GM06990 (cell line): Measurements from ENCODE around the gene ZFAND3.

ENCODE experiments used
- DNase-seq: peaks from one replicate; pipeline ENCODE4 v3.0.0-alpha.2; 2011; ENCODE audit not compliant: insufficient read length; ENCODE audit errors: extremely low read depth
- H3K27me3 ChIP-seq: replicated peaks from 2 replicates; pipeline ENCODE4 v1.6.0; 2011; ENCODE audit warnings: low read length; ENCODE audit not compliant: control insufficient read depth, insufficient read depth
- H3K36me3 ChIP-seq: 2 replicates; pipeline ENCODE4 v1.5.1; 2011; ENCODE audit warnings: low read length; ENCODE audit not compliant: control insufficient read depth, insufficient read depth
- H3K4me3 ChIP-seq: replicated peaks from 2 replicates; pipeline ENCODE4 v1.5.1; 2011; ENCODE audit warnings: low read depth, mild to moderate bottlenecking, control low read depth, low read length
- TF ChIP-seq, protein P1 (sequence below): IDR thresholded peaks from 2 replicates; pipeline ENCODE4 v1.5.1; 2011; ENCODE audit warnings: low read length, control low read depth, mild to moderate bottlenecking, inconsistent platforms; ENCODE audit not compliant: insufficient read depth, poor library complexity, severe bottlenecking

The ZFAND3 gene

GRCh38 chr6:37979392-37980221 lies 160.1 kb downstream of the ZFAND3 start:
- no peak overlapping the region for H3K4me3 ChIP-seq
- TF ChIP-seq, protein P1, sequence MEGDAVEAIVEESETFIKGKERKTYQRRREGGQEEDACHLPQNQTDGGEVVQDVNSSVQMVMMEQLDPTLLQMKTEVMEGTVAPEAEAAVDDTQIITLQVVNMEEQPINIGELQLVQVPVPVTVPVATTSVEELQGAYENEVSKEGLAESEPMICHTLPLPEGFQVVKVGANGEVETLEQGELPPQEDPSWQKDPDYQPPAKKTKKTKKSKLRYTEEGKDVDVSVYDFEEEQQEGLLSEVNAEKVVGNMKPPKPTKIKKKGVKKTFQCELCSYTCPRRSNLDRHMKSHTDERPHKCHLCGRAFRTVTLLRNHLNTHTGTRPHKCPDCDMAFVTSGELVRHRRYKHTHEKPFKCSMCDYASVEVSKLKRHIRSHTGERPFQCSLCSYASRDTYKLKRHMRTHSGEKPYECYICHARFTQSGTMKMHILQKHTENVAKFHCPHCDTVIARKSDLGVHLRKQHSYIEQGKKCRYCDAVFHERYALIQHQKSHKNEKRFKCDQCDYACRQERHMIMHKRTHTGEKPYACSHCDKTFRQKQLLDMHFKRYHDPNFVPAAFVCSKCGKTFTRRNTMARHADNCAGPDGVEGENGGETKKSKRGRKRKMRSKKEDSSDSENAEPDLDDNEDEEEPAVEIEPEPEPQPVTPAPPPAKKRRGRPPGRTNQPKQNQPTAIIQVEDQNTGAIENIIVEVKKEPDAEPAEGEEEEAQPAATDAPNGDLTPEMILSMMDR = no peak
- DNase-seq = no peak
- H3K36me3 ChIP-seq = no peaks in the 10 kb centered on the region
- no peaks in the 10 kb centered on the region for H3K27me3 ChIP-seq

DNA sequence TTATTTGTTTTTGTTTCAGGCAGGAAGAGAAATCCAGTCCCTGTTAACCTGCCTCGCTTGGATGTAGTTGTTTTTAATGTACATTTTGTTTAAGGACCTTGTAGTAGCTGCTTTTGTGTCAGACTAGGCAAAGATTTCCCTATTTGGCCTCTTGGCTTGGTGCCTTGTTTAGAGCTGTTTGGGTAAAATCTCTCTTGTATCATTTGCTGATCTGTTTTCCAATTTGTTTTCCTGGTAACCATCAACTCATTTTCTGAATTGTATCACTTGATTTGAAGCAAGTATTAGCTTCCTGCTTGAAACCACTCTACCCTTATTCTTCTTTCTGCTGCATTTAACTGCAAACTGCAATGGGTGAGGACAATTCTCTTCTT lies 160.7 kb downstream of the ZFAND3 start:
- no peak for DNase-seq
- H3K36me3 ChIP-seq = no peaks in the 10 kb centered on the region
- H3K27me3 ChIP-seq = no peaks in the 10 kb centered on the region
- no peak overlapping the region for H3K4me3 ChIP-seq
- TF ChIP-seq, protein P1 = no peak

- H3K4me3 ChIP-seq = no peak overlapping the region
- H3K27me3 ChIP-seq = no peaks in the 10 kb centered on the region
- DNase-seq = no peak
- TF ChIP-seq, protein P1 = no peak
- no peaks in the 10 kb centered on the region for H3K36me3 ChIP-seq
Observed at GRCh38 chr6:37981626-37982025, 162.1 kb downstream of the ZFAND3 start.

GRCh38 chr6:37982317-37982716 lies 162.8 kb downstream of the ZFAND3 start:
- DNase-seq = no peak
- Histone ChIP-seq H3K4me3 (no peak overlapping the region), H3K27me3 (no peaks in the 10 kb centered on the region), H3K36me3 (no peaks in the 10 kb centered on the region)
- TF ChIP-seq, protein P1 = no peak

- no peak for DNase-seq
- Histone ChIP-seq H3K36me3 (no peaks in the 10 kb centered on the region), H3K27me3 (no peaks in the 10 kb centered on the region), H3K4me3 (no peak overlapping the region)
- TF ChIP-seq, protein P1 = no peak
Observed at GRCh38 chr6:37983720-37984501, 164.4 kb downstream of the ZFAND3 start.
